Ramos (cell line): ENCODE data around the gene FAM229A.

ENCODE experiments used
- in situ Hi-C: fragments of 300-500 bp; cut with MboI; formaldehyde crosslinking; loops from one replicate; pipeline ENCODE4 v1.14.3; 2022; ENCODE audit warnings: low sequenced_read_pairs; ENCODE audit not compliant: unreplicated experiment

Gene FAM229A

GRCh38 chr1:32351399-32352238 is 10.7 kb downstream of the FAM229A start:
- in situ Hi-C loops, result no loop called here

- in situ Hi-C loops, result no loop called here
Measured at GRCh38 chr1:32350785-32351398, 11.4 kb downstream of the FAM229A start.

GRCh38 chr1:32349211-32349708 is 13.0 kb downstream of the FAM229A start:
- in situ Hi-C loops, result no loop called here

GRCh38 chr1:32346532-32347157 is 15.6 kb downstream of the FAM229A start:
- in situ Hi-C loops, result no loop called here

GRCh38 chr1:32345289-32345827 is 16.9 kb downstream of the FAM229A start:
- in situ Hi-C loops, result no loop called here

DNA sequence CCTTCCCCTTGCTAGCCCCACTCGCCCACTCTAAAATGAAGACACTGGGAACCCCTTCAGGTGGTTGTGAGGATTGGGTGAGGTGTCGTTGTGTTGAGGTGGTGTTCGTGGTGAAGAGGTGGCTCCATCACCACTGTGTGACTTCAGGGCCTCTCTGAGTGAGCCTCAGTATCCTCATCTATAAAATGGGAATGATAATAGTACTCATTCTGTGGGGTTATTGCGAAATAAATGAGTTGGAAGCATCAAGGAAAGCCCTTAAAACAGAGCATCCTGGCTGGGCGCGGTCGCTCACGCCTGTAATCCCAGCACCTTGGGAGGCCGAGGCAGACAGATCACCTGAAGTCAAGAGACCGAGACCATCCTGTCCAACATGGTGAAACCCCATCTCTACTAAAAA is 19.6 kb downstream of the FAM229A start:
- in situ Hi-C loops, result no loop called here

- in situ Hi-C loops, result no loop called here
Measured at GRCh38 chr1:32341971-32342370, 20.3 kb downstream of the FAM229A start.

DNA sequence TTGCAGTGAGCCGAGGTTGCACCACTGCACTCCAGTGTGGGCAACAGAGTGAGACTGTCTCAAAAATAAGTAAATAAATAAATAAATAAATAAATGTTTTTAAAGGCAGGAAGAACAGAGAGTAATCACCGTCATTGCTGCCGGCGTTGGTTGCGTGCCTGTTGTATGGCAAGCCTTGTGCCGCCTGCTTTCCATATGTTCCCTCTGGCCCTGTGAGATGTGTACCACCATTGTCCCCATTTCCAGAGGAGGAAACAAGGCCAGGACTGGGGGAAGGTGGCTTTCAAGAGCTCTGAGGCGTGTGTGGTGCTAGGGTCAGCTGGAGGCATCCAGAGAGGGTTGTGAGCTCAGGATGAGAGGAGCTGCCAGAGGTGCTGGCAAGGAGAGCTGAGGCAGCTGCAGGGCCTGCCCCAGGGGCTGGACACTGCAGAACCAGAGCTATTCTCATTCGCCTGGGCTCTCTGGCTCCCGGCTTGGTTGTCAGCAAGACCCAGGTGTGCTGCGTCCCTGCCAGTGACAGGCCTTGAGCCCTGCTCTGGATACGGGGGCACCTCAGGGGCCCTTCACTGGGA is 21.0 kb downstream of the FAM229A start:
- in situ Hi-C loops, result no loop called here

DNA sequence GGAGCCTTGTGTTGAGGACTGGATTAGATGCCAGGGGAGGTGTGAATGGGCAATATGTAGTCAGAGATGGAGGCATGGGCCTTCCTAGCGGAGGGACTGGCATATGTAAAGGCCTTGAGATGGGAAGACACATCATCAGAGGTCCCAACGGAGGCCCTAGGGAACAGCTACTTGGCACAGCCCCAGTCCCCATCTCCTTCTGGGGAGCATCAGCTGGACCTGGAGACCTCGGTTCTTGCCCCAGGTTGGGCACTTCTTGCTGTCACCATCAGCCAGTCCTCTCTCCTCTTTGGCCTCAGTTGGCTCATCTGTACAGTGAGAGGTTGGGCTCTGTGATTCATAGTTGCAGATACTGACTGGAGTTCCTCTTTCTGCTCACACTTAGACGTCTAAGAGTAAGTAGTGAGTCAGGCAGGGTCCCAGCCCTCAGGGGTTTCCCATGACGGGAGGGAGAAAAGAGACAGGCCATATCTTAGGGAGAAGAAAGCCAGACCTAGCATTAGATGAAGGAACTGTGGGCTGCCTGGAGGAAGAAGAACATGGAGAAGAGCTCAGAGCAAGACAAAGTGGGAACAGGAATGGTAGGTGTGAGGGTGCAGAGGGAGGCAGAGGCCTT is 22.8 kb downstream of the FAM229A start:
- in situ Hi-C loops, result no loop called here

DNA sequence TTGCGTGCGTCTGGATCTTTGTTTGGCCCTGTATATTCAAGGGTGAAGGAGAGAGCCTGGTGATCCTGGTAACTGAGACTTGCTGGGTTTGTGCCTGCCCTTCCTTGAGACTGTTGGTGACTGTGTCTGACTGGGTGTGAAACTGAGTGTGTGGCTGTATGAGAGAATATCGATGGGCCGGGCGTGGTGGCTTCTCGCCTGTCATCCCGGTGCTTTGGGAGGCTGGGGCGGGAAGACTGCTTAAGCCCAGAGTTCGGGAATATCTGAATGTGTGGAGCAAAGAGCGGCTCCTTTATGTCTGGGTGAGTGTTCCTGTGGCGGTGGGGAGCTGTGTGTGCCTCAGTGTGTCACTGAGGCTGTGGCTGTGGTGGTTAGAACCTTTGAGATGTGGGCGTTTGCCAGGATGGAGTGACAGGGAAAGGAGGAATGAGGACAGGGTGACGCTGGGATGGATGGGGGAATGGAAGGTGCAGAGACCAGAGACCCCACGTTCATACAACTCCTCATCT is 23.6 kb downstream of the FAM229A start:
- in situ Hi-C loops, result no loop called here

GRCh38 chr1:32337855-32338636 is 24.2 kb downstream of the FAM229A start:
- in situ Hi-C loops, result no loop called here

- in situ Hi-C loops, result no loop called here
Measured at GRCh38 chr1:32336963-32337675, 25.2 kb downstream of the FAM229A start.

- in situ Hi-C loops, result no loop called here
Measured at GRCh38 chr1:32336591-32336932, 25.7 kb downstream of the FAM229A start.

DNA sequence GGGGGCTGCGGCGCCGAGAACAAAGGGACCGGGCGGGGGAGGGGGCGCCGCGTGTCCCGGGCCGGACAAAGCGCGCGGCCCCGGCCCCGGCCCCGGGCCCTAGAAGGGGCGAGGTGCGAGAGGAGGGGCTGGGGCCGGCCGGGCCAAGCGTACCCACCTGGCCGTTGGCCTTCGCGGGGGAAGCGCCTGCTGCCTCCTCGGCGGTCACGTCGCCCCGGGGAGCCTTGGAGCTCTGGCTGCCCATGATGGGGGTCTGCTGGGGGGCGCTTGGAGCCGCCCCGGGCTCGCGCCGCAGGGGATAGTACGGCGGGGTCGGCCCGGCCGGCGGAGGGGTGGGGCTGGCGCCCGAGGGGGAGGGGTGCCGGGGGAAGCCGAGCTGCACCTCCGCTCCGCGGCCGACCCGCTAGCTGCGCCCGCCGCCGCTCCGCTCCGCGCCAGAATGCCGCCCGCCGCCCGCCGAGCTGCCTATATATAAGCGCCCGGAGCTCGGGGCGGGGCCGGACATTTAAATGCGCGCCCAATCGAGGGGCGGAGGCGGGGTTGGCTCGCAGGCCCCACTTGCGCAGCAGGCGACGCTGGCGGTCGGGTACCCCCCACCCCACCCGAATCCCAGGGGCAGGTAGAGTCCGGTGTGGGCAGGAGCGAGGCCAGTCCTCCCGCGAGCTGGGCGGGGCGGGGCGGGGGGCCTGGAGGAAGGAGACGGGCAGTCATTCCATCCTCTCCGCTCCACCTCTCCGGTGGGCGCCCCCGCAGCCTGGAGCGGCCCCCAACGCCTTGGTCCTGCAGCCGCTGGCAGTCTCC is 26.3 kb downstream of the FAM229A start, which contains the start of gene MARCKSL1:
Gene MARCKSL1, minus strand, starts transcription at position 444 of the 801 bp plus-strand sequence. Its CDS starts 200 bp downstream, at position 244.
- in situ Hi-C loops, result no loop called here

DNA sequence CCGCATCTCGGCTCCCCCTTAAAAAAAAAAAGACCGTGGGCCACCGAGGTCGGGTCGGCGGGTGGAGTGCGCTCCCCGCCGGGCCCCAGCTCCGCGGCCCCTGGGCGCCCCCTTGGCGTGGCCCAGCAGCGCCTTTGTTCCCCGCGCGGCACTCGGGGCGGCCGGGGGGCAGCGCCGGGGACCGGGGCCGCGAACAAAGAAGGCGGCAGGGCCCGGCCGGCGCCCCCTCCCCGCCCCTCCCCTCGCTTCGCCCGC is 26.8 kb downstream of the FAM229A start:
- in situ Hi-C loops, result no loop called here

DNA sequence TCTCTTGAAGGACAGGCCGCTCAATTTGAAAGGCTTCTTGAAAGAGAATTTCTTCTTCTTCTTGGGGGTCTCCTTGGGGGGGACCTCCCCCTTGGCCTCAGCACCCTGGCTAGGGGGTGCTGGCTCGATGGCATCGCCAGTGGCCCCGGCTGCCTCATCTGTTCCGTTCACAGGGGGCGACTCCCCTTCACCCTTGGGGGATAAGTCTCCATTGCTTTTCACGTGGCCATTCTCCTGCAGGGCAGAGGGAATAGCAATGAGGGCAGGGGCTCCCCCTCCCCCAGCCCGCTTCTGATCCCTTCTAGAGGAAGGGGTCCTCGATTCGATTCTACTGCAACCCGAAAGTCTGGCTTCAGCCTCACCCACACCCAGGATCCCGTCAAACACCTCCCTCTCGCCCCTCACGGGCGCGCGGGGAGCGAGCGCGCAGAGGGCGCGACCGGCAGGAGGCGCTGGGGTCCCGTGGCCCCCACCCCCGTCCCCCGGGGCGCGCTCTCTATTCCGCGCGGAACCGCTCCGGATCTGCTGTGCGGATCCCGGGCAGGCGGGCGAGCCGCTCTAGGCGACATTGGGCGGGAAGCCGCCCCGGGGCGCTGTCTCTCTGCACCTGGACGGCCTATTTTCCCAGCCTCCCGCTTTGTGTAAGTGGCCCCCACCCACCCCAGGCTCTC is 27.3 kb downstream of the FAM229A start:
- in situ Hi-C loops, result no loop called here

GRCh38 chr1:32334274-32334861 is 27.9 kb downstream of the FAM229A start:
- in situ Hi-C loops, result no loop called here
